NCI-H510A treated with DMSO at 0.1 percent for 48 hours (cell line): ENCODE results near the gene RERGL.
"Not testable (repeated sequence)": the region's sequence is repeated elsewhere in the genome, so short reads cannot be mapped to it uniquely, and the experiment has no call there.

ENCODE experiments used
- DNase-seq: peaks from one replicate; lab custom pipeline; 2025; lab: John Stamatoyannopoulos, UW

Gene RERGL, protein sequence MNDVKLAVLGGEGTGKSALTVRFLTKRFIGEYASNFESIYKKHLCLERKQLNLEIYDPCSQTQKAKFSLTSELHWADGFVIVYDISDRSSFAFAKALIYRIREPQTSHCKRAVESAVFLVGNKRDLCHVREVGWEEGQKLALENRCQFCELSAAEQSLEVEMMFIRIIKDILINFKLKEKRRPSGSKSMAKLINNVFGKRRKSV

DNA sequence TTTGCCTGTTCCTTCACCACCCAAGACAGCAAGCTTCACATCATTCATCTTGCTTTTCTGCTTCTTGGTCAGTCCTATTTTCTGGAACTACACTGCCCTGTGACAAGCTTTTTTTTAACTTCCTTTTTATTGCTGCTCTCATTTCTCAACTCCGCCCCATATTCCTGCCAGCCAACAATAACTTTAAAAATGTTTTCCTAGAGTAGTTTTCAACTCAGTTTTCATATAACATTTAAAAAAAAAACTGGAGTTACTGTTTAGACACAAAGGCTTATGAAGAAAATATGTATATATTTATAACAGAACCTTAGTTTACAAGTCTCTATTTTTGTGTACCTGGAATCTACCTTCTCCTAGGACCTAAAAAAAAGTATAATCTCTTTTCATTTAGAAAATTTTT lies at the start of gene RERGL:
TSS of gene RERGL (minus strand) at position 101 of the 400 bp plus-strand sequence. CDS start at position 48, 53 bp downstream.
- no peak for DNase-seq

DNA sequence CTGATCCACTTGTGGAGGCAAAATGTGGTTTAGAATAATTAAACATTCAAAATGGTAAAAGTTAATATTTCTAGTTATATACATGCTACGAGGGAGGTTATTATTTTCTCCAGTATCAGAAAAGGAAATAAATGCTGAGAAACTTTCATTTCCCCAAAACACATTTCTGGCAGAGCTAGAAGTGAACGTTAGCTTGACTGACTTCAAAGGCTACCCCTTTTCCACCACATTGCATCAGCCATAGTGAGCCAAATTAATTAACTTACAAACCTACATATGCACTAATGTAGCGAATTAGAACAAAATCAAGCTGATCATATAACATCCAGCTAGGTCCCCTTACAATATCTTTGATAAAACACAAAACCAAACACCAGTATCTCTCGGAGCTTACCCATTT lies 49.3 kb upstream of the RERGL start:
- DNase-seq: no peak

DNA sequence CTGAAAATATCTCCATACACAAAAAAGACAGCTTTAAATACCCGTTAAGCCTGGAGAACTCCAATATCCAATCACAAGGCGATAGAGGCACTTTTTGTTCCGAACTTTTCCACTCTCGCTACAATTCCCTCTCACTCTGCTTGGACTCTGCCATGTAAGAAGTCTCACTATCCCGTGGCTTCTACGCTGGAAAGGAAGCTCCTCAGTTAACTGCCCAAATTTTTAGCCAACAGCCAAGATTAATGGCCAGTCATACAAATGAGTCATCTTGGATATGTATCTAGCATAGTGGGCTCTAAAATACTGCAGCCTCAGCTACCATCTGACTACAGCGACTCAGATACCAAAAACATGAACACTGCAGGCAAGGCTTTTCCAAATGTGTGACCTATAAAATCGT lies 45.5 kb upstream of the RERGL start:
- no peak for DNase-seq

DNA sequence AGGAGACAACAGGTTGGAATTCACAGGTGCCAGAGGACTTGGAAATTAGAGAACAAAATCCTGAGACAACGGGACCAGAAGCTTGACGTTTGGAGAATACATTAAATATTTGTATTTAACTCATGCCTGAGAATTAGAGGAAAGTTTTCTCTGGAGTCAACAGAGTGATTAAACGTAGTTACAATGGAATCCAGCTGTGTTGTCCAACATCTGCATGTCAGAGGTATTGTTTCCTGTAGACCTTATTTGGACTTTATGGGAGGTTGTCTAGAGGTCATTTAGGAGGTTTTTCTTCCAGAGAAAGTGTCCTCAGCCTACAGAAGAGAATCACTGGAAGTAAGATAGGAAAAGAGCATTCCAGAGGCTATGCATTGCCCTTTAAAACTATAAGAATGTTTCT lies 45.1 kb upstream of the RERGL start:
- DNase-seq: no peak

GRCh38 chr12:18130851-18131250 lies 40.9 kb upstream of the RERGL start:
- no peak for DNase-seq

GRCh38 chr12:18123707-18124106 lies 33.7 kb upstream of the RERGL start:
- DNase-seq: no peak

- no peak for DNase-seq
Measured at GRCh38 chr12:18120899-18121298, 30.9 kb upstream of the RERGL start.

GRCh38 chr12:18108611-18109010 lies 18.6 kb upstream of the RERGL start:
- no peak for DNase-seq

DNA sequence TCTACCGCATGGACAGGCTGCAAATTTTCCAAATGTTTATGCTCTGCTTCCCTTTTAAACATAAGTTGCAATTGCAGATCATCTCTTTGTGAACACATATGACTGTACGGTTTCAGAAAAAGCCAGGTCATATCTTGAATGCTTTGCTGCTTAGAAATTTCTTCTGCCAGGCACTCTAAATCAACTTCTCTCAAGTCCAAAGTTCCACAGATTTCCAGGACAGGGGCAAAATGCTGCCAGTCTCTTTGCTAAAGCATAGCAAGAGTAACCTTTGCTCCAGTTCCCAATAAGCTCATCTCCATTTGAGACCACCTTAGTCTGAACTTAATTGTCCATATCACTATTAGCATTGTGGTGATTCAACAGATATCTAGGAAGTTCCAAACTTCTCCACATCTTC lies 13.6 kb upstream of the RERGL start:
- no peak for DNase-seq

DNA sequence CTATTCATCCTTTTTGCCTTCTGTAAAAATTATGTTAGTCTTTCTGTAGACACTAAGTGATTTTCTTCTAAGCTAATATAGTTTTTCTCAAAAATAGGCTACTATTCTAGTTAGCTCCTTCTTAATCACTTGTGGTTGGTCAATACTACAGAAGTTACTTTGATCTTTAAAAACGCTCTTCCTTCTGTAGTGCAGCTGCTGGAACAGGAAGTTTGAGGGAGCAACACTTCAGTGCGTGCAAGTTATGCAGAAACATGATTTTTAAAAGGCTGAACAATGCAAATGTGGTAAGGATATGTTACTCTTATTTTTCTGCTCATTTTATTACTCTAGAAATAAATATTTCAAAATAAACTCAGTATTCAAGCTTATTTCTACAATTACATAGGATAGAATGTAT lies 11.1 kb upstream of the RERGL start:
- no peak for DNase-seq

DNA sequence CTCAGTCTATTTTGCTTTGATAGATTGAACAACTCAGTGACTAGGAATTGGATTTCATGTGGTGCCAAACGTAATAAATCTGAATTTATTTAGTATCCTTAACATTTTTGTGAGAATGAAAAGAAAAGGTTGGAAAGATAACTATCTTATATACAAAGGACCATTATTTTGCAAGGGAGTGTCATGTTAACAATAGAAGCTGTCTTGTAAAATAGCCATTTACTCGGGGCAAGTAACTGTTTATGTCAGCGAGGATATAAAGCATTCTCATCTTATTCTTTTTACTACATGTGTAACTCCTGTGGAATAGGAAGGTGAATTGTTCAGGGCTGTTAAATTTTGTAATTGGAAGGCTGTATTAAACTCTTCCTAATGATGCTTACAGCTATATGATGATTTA lies 5.9 kb downstream of the RERGL start:
- no peak for DNase-seq

DNA sequence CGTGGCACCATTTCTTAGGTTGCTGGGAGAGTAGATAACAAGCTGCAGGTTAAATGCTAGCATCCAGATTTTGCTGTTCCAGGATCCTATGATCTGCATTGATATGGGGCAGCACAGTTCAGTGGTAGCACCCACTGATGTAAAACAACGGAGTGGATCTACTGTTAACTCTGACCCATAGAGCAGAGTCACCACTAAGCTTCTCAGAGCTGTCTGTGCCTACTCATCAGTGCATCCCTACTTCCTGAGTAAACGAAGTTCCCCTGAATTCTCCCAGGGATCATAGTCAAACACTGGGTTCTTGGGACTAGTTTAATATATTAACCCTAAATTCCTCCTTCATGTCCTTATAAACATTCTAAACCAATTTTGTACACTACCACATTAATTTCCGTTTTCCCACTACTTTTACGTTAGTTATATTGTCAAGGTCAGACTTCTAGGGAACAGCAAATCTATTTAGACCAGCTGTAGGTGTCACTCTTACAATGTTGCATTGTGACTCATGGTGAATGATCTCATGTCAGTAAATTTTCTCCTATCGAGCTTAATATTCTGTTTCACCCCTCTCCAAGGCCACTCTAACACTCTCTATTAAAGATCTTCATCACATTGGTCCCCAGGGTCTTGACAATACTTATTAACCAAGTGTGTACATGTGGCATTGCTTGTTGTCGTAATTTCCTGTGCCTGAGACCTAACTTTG lies 10.3 kb downstream of the RERGL start:
- no peak for DNase-seq

GRCh38 chr12:18074001-18074400 lies 16.0 kb downstream of the RERGL start:
- peak; percentile 17 for DNase-seq

- no peak for DNase-seq
Measured at GRCh38 chr12:18072723-18073122, 17.3 kb downstream of the RERGL start.

DNA sequence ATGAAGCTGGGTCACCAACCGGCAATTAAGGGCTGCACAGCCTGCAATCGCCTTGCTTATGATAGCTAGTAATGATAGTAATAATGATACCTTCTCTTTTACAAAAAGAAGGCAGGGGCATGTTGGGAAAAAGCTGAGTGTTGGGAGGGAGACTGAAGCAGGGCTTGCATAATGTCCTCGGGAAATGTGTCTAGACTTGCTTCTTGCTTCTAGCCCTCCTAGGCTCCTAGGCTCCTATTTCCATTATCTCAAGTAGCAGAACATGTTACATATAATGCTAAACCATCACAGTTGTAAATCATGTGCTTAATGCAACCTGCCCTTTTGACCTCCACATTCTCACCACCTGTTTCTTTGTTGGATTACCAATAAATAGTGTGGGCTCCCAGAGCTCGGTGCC lies 18.7 kb downstream of the RERGL start:
- DNase-seq: no peak

GRCh38 chr12:18068355-18068754 lies 21.6 kb downstream of the RERGL start:
- DNase-seq: no peak

GRCh38 chr12:18066666-18067065 lies 23.3 kb downstream of the RERGL start:
- no peak for DNase-seq

DNA sequence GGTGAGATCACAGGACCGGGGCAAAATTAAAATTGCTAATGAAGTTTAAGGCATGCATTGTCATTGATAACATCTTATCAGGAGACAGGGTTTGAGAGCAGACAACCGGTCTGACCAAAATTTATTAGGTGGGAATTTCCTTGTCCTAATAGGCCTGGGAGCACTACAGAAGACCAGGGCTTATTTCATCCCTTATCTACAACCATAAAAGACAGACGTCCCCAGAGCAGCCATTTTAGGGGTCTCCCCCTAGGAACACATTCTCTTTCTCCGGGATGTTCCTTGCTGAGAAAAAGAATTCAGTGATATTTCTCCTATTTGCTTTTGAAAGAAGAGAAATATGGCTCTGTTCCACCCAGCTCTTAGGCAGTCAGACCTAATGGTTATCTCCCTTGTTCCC lies 27.1 kb downstream of the RERGL start:
- DNase-seq: not testable (repeated sequence)

- DNase-seq: no peak
Measured at GRCh38 chr12:18057051-18057450, 32.9 kb downstream of the RERGL start.

GRCh38 chr12:18054925-18055619 lies 34.9 kb downstream of the RERGL start:
- DNase-seq: peak; percentile 41

- peak; percentile 87 for DNase-seq
Measured at GRCh38 chr12:18045446-18045992, 44.5 kb downstream of the RERGL start.

DNA sequence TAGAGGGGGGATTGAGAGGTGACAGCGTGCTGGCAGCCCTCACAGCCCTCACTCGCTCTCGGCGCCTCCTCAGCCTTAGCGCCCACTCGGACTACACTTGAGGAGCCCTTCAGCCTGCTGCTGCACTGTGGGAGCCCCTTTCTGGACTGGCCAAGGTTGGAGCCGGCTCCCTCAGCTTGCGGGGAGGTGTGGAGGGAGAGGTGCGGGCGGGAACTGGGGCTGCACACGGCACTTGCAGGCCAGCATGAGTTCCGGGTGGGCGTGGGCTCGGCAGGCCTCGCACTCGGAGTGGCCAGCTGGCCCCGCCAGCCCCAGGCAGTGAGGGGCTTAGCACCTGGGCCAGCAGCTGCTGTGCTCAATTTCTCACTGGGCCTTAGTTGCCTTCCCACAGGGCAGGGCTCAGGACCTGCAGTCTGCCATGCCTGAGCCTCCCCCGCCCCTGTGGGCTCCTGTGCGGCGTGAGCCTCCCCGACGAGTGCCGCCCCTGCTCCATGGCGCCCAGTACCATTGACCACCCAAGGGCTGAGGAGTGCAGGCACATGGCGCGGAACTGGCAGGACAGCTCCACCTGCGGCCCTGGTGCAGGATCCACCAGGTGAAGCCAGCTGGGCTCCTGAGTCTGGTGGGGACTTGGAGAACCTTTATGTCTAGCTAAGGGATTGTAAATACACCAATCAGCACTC lies 49.8 kb downstream of the RERGL start:
- not testable (repeated sequence) for DNase-seq
